COR-L47 (cell line): ENCODE results near the gene ADGB.
A peak's percentile ranks its signal among the peaks of the same experiment; 100 is the strongest.
"Not testable (repeated sequence)": the region's sequence is repeated elsewhere in the genome, so short reads cannot be mapped to it uniquely, and the experiment has no call there.

Source experiments
- DNase-seq: peaks from one replicate; lab custom pipeline; 2025; lab: John Stamatoyannopoulos, UW

Gene ADGB

DNA sequence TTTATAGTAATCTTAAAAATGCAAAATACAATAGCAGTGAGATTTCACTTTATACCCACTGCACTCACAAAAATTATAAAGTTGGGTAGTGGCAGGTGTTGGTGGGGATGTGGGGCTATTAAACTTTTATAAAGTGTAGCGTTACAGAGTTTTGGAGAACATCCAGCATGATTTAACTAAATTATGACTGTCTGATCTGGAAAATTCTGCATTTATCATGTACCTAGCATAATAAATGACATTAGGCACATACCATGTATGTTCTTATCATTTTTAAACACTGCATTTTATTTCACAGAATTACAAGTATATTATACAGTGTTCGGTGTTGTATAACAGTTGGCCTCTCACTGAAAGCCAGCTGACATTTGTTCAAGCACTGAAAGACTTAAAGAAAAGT lies 169.9 kb downstream of the ADGB start:
- DNase-seq, result no peak

- no peak for DNase-seq
Measured at GRCh38 chr6:146770275-146770964, 171.6 kb downstream of the ADGB start.

GRCh38 chr6:146770965-146771735 lies 172.4 kb downstream of the ADGB start:
- DNase-seq, result no peak

DNA sequence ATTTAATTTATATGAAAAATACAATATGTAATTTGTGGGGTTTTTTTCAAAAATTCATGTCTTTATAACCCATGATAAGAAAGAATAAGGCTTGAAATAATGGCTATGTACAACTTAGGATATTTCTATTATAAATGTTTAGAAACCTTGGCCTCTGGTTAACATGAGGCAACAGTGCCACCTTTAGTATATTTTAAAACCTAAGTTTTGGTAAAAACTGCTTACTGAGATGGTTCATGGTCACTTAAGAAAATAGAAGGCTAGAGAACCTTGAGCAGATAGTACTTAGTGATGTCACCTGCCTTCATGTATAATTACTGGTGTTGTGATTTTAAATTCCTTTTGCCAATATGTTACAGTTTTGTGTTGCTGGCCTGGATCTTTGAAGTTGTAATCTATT lies 176.4 kb downstream of the ADGB start:
- DNase-seq, result no peak

DNA sequence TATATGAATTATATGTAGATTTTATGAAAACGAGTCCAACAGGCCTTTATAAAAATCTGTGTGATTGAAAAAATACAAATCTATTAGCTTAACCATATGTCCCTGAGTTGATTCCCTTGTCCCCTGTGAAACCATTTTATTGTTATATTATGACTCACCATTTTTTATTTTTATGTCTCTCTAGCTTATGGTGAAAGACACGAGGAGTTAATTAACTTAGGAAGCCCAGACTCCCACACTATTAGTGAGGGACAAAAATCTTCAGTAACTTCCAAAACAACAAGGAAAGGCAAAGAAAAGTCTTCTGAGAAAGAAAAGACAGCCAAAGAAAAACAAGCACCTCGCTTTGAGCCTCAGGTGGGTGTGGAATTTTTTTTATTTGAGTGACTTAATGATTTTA lies 183.1 kb downstream of the ADGB start:
- DNase-seq, result no peak

DNA sequence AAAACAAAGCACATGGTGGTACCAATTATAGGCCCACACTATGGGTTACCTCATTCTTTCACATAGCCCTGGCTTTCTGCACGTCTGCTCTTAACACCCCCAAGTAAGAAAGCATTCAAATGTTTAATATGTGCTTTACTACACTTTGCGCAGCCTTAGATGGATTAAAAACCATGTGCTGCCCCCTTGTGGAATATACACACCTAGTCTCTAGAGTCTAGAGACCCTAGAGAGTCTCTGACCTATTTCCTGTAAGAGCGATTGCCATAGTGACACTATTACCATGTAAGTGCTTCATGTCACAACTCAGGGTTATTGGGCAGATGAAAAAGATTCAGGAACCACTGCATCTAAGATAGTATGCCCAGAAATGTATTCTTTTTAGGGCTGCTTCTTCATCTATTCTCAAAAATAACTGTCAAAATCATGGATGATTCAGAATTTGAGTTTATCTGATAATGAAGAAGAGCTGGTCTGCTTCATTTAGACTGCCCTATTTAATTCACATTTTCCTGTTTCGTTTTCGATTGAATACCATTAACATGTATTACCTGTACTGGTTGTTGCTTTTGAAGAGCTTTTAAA lies 186.3 kb downstream of the ADGB start:
- DNase-seq, result peak; percentile 9

DNA sequence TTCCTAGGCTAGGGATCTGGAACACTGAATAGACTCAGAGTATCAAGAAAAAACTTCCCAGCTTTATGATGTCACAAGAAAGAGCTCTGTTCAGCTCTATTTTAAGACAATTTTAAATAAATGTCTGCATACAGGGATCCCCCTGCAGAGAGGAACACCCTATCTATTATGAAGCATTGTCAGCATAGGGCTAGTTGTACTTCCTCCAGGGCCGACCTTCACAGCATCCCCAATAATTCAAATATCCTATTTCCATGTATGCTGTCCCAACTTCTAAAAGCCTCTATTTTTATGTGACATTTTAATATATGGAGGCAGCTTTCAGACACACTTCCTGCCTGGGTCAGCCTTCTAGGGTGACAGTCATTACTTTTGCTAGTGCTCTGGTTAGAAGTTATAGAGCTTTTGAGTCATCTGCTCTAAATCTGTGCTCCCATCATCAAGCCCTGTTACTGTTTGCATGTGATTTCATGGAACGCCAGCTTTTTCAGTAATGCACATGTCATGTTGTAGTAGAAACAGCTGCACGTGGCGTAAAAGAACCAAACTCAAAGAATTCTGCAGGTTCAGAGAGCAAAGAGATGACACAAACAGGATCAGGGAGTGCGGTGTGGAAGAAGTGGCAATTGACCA lies 189.2 kb downstream of the ADGB start:
- DNase-seq, result no peak

- DNase-seq, result no peak
Measured at GRCh38 chr6:146790561-146791091, 191.9 kb downstream of the ADGB start.

GRCh38 chr6:146791930-146792329 lies 193.2 kb downstream of the ADGB start:
- no peak for DNase-seq

- not testable (repeated sequence) for DNase-seq
Measured at GRCh38 chr6:146793218-146793617, 194.4 kb downstream of the ADGB start.

GRCh38 chr6:146795479-146796133 lies 196.8 kb downstream of the ADGB start:
- DNase-seq, result no peak

DNA sequence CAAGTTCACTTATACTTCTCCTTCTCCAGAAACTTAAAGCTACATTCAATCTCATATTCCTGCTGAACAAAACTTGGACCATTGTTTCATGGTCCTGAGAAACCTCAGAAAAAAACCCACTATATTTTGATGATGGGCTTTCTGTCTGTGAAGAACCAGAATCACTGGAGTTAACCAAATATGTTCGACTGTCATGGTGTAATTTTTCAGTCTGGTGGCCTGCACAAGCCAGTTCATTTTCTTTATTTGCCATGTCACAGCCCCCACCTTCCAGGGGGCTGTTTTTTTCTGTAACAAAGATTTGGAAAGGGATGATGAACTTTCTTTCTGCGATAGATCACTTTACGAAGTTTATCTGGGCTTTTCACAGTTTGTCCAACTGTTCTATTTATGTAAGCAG lies 204.4 kb downstream of the ADGB start:
- DNase-seq, result not testable (repeated sequence)

GRCh38 chr6:146803601-146804000 lies 204.8 kb downstream of the ADGB start:
- DNase-seq, result no peak

GRCh38 chr6:146805546-146806325 lies 207.0 kb downstream of the ADGB start:
- DNase-seq, result no peak

DNA sequence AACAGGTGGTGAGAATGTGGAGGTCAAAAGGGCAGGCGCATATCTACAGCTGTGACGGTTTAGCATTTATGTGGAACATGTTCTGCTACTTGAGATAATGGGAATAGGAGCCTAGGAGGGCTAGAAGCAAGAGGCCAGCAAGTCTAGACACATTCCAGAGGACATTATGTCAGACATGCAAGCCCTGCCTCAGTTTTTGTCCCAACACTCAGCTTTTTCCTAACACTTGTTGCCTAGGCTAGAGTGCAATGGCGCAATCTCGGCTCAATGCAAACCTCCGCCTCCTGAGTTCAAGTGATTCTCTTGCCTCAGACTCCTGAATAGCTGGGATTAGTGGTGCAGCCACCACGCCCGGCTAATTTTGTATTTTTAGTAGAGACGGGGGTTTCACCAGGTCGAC lies 210.2 kb downstream of the ADGB start:
- DNase-seq, result not testable (repeated sequence)

DNA sequence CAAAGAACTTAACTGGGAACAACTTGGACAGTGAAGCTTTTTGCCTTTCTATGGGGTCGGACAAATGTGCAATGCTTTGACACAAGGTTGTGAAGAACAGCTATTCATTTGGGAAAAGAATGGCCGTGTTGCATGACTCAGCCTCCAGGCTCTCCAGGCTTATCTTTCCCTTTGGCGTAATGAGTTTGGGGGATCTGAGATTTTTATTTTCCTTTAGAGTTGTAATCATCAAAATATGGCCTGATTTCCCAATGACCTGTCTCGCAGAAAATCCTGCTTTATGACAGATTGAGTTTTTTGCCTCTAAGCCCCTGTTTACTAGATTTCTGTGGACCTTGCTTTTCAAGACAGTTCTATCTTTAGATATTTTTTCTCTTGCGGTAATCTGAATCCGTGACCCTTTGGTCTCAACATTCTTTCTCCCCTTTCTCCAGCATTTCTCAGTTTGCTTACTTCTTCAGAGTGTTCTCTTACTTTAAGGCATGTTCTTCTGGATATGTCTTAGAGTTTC lies 214.1 kb downstream of the ADGB start:
- DNase-seq, result not testable (repeated sequence)

- no peak for DNase-seq
Measured at GRCh38 chr6:146813554-146813953, 214.8 kb downstream of the ADGB start.

DNA sequence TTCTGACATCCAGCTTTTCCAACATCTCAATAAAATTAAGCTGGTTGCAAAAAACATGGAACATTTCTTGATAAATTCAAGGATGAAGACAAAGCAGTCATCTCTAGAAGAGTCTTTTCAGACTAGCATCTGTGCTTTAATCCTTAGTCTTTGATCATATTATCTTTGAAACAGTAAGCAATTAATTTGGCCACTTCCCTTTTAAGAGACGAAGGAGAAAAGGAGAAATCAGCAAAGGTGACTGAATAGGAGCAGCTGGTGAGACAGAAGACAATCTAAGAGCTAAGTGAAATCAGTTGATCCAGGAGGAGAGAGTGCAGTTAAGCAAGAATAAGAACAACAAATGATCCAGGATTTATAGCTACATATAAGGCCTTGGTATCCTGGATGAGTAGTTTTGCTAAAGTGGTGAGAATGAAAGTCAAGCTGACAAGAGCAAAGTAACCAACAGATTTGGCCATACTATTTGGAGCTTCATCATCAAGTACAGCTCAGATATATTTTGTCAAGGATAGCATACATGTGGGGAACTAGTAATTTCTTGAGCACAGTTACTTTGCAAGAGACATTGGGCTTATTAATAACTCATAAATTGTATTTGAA lies 215.5 kb downstream of the ADGB start:
- no peak for DNase-seq

DNA sequence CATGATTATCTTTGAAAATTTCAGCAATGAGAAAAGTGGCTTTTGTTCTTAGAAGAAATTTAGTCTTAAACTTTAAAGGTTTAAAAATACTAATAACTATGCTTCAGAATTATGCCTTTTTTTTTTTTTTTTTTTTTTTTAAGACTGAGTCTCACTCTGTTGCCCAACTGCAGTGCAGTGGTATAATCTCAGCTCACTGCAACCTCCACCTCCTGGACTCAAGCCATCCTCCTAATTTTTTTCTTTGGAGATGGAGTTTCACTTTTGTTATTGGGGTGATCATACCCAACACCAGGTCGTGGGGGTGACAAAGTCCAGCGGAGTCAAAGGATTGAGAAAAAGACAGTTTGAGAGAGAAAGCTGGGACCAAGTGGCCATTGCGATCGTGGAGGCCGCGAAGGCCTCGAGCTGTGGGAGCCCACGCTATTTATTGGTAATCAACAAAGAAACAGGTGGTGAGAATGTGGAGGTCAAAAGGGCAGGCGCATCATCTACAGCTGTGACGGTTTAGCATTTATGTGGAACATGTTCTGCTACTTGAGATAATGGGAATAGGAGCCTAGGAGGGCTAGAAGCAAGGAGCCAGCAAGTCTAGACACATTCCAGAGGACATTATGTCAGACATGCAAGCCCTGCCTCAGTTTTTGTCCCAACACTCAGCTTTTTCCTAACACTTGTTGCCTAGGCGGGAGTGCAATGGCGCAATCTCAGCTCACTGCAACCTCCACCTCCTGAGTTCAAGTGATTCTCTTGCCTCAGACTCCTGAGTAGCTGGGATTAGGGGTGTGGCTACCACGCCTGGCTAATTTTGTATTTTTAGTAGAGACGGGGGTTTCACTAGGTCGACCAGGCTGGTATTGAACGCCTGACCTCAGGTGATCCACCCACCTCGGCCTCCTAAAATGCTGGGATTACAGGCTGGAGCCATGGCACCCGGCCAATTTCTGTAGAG lies 217.0 kb downstream of the ADGB start:
- not testable (repeated sequence) for DNase-seq
